22Rv1 (cell line): ENCODE data around the gene UCN.

Source experiments
- ZFX ChIP-seq: fragments of 450-650 bp; IDR thresholded peaks from 2 replicates; pipeline ENCODE4 v1.6.1; 2017; ENCODE audit warnings: antibody characterized with exemption, borderline replicate concordance
- TF ChIP-seq, protein P1 (sequence below): fragments of 450-650 bp; IDR thresholded peaks from 2 replicates; pipeline ENCODE4 v1.5.1; 2017; ENCODE audit warnings: mild to moderate bottlenecking

DNA sequence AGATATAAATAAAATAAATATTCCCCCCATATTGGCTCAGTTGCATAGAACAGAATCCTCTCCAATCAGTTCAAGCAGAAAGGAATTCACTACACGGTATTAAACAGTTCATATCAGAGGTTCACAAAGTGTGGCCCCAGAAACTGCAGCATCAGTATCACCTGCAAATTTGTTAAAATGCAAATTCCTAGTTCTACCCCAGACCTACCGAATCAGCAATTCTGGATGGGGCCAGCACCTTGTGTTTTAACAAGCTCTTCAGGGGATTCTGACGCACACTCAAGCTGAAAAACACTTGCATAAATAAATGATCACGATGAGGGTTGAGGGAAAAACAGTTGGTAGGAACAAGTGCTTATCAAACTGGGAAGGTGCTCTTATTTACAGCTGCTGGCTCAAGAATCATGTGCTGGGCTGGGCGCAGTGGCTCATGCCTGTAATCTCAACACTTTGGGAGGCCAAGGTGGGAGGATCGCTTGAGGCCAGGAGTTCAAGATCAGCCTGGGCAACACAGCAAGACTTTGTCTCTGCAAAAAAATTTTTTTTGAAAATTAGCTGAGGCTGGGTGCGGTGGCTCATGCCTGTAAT lies 42.0 kb upstream of the UCN start:
- TF ChIP-seq, protein P1, sequence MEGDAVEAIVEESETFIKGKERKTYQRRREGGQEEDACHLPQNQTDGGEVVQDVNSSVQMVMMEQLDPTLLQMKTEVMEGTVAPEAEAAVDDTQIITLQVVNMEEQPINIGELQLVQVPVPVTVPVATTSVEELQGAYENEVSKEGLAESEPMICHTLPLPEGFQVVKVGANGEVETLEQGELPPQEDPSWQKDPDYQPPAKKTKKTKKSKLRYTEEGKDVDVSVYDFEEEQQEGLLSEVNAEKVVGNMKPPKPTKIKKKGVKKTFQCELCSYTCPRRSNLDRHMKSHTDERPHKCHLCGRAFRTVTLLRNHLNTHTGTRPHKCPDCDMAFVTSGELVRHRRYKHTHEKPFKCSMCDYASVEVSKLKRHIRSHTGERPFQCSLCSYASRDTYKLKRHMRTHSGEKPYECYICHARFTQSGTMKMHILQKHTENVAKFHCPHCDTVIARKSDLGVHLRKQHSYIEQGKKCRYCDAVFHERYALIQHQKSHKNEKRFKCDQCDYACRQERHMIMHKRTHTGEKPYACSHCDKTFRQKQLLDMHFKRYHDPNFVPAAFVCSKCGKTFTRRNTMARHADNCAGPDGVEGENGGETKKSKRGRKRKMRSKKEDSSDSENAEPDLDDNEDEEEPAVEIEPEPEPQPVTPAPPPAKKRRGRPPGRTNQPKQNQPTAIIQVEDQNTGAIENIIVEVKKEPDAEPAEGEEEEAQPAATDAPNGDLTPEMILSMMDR = no peak
- no peak for TF ChIP-seq ZFX
